SJCRH30 (cell line): ENCODE results near the gene COL6A1. TPM values are rescaled to one million over a fixed set of nuclear protein-coding genes. Genes with fewer than 3 reads are reported as not detected.

Source experiments
- DNase-seq, 2 experiments: peaks; one replicate each; pipeline ENCODE4 v3.0.0-alpha.2; 2015 to 2020
- H3K27ac ChIP-seq: fragments of 250-450 bp; sonication (Bioruptor Pico); 2 replicates; pipeline ENCODE4 v1.5.1; 2020; ENCODE audit warnings: mild to moderate bottlenecking, moderate library complexity
- H3K27me3 ChIP-seq: fragments of 250-450 bp; sonication (Bioruptor Pico); 2 replicates; pipeline ENCODE4 v1.5.1; 2020; ENCODE audit warnings: mild to moderate bottlenecking, moderate library complexity
- H3K36me3 ChIP-seq: fragments of 250-450 bp; sonication (Bioruptor Pico); 2 replicates; pipeline ENCODE4 v1.5.1; 2020; ENCODE audit warnings: mild to moderate bottlenecking, moderate library complexity
- H3K4me1 ChIP-seq: fragments of 250-450 bp; sonication (Bioruptor Pico); 2 replicates; pipeline ENCODE4 v1.5.1; 2020; ENCODE audit warnings: mild to moderate bottlenecking, moderate library complexity
- H3K4me3 ChIP-seq: fragments of 250-450 bp; sonication (Bioruptor Pico); 2 replicates; pipeline ENCODE4 v1.5.1; 2020; ENCODE audit warnings: mild to moderate bottlenecking, moderate library complexity
- H3K9me3 ChIP-seq: fragments of 250-450 bp; sonication (Bioruptor Pico); replicated peaks from 2 replicates; pipeline ENCODE4 v1.5.1; 2020; ENCODE audit warnings: mild to moderate bottlenecking, moderate library complexity
- total RNA-seq: library from RNA; depleted of rRNA; stranded (reverse); fragments of >200 nt; shearing (Covaris generic); gene quantifications from 2 replicates; pipeline ENCODE4 v1.2.3, GENCODE V29; 2014

COL6A1 gene
- total RNA-seq, 1 experiment from 2014 or later: 12.6 TPM

GRCh38 chr21:46021398-46021797 lies 39.8 kb downstream of the COL6A1 start:
- H3K4me3 ChIP-seq: no peak overlapping the region
- H3K27me3 ChIP-seq: no peaks in the 10 kb centered on the region
- no peaks in the 10 kb centered on the region for H3K4me1 ChIP-seq
- no peaks in the 10 kb centered on the region for H3K36me3 ChIP-seq
- H3K27ac ChIP-seq: no peak overlapping the region
- H3K9me3 ChIP-seq: no peaks in the 10 kb centered on the region
- no peak for DNase-seq

GRCh38 chr21:46021978-46022544 lies 40.5 kb downstream of the COL6A1 start:
- no peak for DNase-seq
- no peak overlapping the region for H3K27ac ChIP-seq
- no peaks in the 10 kb centered on the region for H3K36me3 ChIP-seq

GRCh38 chr21:46022551-46023525 lies 41.3 kb downstream of the COL6A1 start:
- Histone ChIP-seq H3K4me1 (no peaks in the 10 kb centered on the region), H3K4me3 (no peak overlapping the region), H3K27ac (no peak overlapping the region), H3K27me3 (peaks cover 4% of the 10 kb centered on the region; the same call in 1 of the 2 replicates), H3K9me3 (no peaks in the 10 kb centered on the region), H3K36me3 (no peaks in the 10 kb centered on the region)
- DNase-seq: peak in 1 of 2 experiments; percentile 21

More at GRCh38 chr21:46021978-46022544, 40.5 kb downstream of the COL6A1 start:
- Histone ChIP-seq H3K9me3 (no peaks in the 10 kb centered on the region), H3K27me3 (no peaks in the 10 kb centered on the region), H3K4me3 (no peak overlapping the region), H3K4me1 (no peaks in the 10 kb centered on the region)

DNA sequence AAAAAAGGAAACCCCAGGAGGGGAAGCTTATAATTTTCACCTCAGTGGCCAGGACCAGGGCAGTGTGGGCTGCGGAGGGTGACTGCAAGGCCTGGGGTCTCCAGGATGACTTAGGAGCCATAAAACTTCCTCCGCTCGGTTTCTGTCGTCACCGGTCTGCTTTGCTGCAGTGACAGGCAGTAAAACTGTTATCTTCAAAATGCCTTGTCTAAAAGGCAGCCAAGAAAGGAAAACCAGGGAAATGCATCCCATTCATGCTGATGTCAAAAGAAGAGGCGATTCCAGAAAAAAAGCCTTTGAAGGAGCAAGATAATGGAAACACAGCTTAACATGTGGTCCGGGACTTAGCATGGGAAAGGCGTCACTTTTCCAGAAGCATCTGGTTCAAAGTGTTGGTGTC lies 42.0 kb downstream of the COL6A1 start:
- Histone ChIP-seq H3K36me3 (no peaks in the 10 kb centered on the region), H3K27ac (no peak overlapping the region), H3K4me1 (no peaks in the 10 kb centered on the region), H3K4me3 (no peak overlapping the region), H3K27me3 (peaks cover 4% of the 10 kb centered on the region; the same call in 1 of the 2 replicates), H3K9me3 (no peaks in the 10 kb centered on the region)
- DNase-seq: no peak

- no peak overlapping the region for H3K4me3 ChIP-seq
- no peak overlapping the region for H3K27ac ChIP-seq
- H3K36me3 ChIP-seq: no peaks in the 10 kb centered on the region
- DNase-seq: no peak
- H3K9me3 ChIP-seq: no peaks in the 10 kb centered on the region
- H3K4me1 ChIP-seq: no peaks in the 10 kb centered on the region
- peaks cover 4% of the 10 kb centered on the region; the same call in 1 of the 2 replicates for H3K27me3 ChIP-seq
Observed at GRCh38 chr21:46024141-46024540, 42.6 kb downstream of the COL6A1 start.

- H3K9me3 ChIP-seq: no peaks in the 10 kb centered on the region
- no peak for DNase-seq
- peaks cover 4% of the 10 kb centered on the region; the same call in 1 of the 2 replicates for H3K27me3 ChIP-seq
- H3K4me1 ChIP-seq: no peaks in the 10 kb centered on the region
- H3K4me3 ChIP-seq: no peak overlapping the region
- no peaks in the 10 kb centered on the region for H3K36me3 ChIP-seq
- H3K27ac ChIP-seq: no peak overlapping the region
Observed at GRCh38 chr21:46025113-46025770, 43.7 kb downstream of the COL6A1 start.

GRCh38 chr21:46027851-46028493 lies 46.4 kb downstream of the COL6A1 start:
- H3K9me3 ChIP-seq: no peaks in the 10 kb centered on the region
- no peaks in the 10 kb centered on the region for H3K36me3 ChIP-seq
- H3K4me3 ChIP-seq: no peak overlapping the region
- no peak overlapping the region for H3K27ac ChIP-seq
- no peaks in the 10 kb centered on the region for H3K4me1 ChIP-seq
- H3K27me3 ChIP-seq: peaks cover 4% of the 10 kb centered on the region; the same call in 1 of the 2 replicates
- DNase-seq: no peak

DNA sequence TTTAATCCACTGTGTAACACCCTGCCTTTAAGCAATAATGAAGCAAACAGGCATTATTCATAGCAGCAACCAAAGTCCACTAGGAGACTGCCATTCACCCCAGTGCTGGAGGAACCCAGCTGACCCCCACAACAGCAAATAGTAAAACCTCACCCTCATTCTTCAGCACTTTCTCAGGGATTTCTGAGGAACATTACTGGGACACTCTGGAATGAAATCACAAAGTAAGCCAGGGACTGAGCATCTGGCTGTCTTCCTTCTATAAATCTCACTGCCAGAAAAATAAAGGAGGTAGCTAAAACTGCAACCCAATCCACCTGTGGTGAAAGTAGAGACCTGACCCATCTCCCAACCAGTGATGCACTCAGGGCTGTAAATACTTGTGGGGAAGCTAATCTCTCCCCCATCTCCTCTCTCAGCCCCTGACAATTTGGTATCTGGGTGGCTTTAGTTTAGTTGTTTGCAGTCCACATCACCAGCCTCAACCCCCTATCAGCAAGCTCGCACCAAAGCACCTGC lies 47.1 kb downstream of the COL6A1 start:
- no peaks in the 10 kb centered on the region for H3K4me1 ChIP-seq
- DNase-seq: no peak
- no peaks in the 10 kb centered on the region for H3K36me3 ChIP-seq
- H3K27ac ChIP-seq: no peak overlapping the region
- peaks cover 4% of the 10 kb centered on the region; the same call in 1 of the 2 replicates for H3K27me3 ChIP-seq
- H3K9me3 ChIP-seq: no peaks in the 10 kb centered on the region
- no peak overlapping the region for H3K4me3 ChIP-seq

GRCh38 chr21:46029186-46029924 lies 47.8 kb downstream of the COL6A1 start:
- H3K27me3 ChIP-seq: peaks cover 4% of the 10 kb centered on the region; the same call in 1 of the 2 replicates
- no peak for DNase-seq
- no peak overlapping the region for H3K27ac ChIP-seq
- H3K4me1 ChIP-seq: no peaks in the 10 kb centered on the region
- H3K4me3 ChIP-seq: no peak overlapping the region
- no peaks in the 10 kb centered on the region for H3K9me3 ChIP-seq
- no peaks in the 10 kb centered on the region for H3K36me3 ChIP-seq

DNA sequence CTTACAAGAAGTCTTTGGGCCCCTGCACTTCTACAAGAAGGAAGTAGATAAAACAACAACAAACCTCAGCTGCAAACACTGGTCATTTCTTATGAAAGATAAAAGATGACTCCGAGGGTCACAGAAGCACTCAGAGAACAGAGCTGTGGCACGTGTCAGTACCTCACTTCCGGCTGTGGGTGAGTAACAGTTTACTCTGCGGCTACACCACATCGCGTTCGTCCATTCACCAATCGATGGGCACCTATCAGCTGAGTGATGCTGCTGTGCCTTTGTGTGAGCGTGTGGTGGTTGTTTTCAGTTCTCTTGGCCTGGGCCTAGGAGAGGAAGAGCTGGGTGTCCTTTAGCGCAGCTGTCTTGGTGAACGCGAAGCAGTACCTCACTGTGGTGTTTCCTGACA lies 49.9 kb downstream of the COL6A1 start:
- H3K4me1 ChIP-seq: no peaks in the 10 kb centered on the region
- H3K36me3 ChIP-seq: no peaks in the 10 kb centered on the region
- peaks cover 4% of the 10 kb centered on the region; the same call in 1 of the 2 replicates for H3K27me3 ChIP-seq
- no peak for DNase-seq
- no peaks in the 10 kb centered on the region for H3K9me3 ChIP-seq
- no peak overlapping the region for H3K4me3 ChIP-seq
- no peak overlapping the region for H3K27ac ChIP-seq

GRCh38 chr21:46032100-46032499 lies 50.5 kb downstream of the COL6A1 start:
- no peaks in the 10 kb centered on the region for H3K36me3 ChIP-seq
- DNase-seq: no peak
- no peaks in the 10 kb centered on the region for H3K4me1 ChIP-seq
- no peaks in the 10 kb centered on the region for H3K9me3 ChIP-seq
- no peak overlapping the region for H3K27ac ChIP-seq
- no peak overlapping the region for H3K4me3 ChIP-seq
- H3K27me3 ChIP-seq: peaks cover 4% of the 10 kb centered on the region; the same call in 1 of the 2 replicates

GRCh38 chr21:46033410-46034400 lies 52.1 kb downstream of the COL6A1 start:
- Histone ChIP-seq H3K9me3 (no peaks in the 10 kb centered on the region), H3K27ac (no peak overlapping the region), H3K4me3 (no peak overlapping the region), H3K4me1 (no peaks in the 10 kb centered on the region), H3K27me3 (no peaks in the 10 kb centered on the region), H3K36me3 (no peaks in the 10 kb centered on the region)
- DNase-seq: no peak
